Raji (cell line): Measurements from ENCODE around the gene PLCB1.

ENCODE experiments used
- POLR2A ChIP-seq: IDR thresholded peaks from 2 replicates; pipeline ENCODE4 v1.6.1; 2011; ENCODE audit warnings: low read depth, low read length, control low read depth; ENCODE audit not compliant: insufficient read depth

Gene PLCB1

DNA sequence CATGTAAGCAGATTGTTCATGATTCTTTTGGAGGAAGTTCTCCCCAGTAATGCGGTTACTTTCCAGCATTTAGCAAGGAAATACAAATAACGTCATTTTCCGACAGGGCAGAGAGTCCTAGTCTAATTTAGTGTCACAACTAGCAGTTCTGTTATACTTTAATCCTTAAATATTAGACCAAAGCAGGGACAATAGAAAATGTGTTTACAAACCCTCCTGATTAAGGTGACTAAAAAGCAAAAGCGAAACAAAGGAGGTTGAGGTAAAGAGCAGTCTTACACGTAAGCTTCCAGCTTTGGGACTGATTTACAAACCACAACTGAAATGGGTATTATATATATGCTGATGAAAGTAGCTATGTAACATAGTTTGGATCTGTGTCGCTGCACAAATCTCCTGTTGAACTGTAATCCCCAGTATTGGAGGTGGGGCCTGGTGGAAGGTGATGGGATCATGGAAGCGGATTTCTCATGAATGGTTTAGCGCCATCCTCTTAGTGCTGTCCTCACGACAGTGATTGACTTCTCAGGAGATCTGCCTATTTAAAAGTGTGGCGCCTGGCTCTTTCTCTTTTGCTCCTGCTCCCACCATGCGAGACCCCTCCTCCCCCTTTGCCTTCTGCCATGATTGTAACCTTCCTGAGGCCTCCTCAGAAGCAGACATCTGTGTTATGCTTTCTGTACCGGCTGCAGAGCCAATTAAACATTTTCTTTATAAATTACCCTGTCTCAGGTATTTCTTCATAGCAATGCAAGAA, 81.9 kb downstream of the PLCB1 start:
- TF ChIP-seq POLR2A, result no peak

DNA sequence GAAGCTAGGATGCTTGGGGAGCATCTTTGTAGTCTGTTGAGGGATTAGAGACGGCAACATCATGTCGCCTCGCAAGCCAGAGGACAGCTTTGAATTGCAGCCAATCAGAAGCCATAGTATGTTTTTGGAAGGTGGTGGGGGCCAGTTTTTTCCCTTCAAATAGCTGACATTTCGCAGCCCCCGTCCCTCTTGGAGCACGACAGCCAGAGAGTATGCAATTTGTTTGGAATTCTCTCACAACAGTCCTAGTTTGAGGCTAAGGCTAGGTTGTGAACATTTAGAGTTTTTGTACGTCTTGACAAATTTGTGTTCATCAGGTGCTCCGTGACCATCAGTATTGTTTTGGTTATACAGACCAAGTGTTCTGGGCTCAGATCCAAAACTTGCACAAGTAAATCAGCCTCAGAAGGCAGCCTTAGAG, 83.3 kb downstream of the PLCB1 start:
- no peak for TF ChIP-seq POLR2A

DNA sequence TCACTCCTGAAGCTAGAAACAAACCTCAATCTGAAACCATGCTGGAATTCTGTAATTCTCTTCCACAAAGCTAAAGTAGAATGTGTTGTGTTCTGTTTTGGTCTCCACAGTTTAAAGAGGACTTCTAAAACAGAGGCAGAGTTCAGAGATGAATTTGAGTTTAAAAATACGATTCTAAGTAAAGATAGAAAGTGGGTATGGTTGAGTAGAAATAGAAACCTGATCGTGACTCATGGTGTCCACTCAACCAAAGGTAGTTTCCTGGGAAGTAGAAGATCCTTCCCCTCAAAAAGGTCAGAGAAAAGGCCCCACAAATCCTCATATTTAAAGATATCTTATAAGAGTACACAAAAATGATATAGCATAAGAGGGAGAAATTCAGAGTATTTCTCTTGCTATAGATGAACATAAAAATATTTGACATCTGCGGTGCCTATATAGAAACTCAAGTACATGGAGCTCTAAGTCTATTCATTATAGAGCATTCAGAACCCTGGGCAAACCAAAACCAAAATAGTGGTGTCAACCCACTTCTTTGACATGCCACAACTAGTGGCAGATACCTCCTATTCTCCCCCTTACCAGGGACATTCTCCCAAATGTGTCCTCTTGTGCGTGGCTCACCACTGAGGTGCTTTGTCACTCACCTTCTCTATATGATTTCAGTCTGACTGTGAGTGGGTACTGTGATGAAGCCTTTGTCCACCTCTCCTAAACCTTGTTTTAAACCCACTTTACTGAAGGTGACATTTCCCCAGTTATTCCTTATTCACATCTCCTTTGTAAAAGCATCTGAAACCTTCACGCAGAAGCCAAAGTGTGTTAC, 84.5 kb downstream of the PLCB1 start:
- TF ChIP-seq POLR2A, result no peak

DNA sequence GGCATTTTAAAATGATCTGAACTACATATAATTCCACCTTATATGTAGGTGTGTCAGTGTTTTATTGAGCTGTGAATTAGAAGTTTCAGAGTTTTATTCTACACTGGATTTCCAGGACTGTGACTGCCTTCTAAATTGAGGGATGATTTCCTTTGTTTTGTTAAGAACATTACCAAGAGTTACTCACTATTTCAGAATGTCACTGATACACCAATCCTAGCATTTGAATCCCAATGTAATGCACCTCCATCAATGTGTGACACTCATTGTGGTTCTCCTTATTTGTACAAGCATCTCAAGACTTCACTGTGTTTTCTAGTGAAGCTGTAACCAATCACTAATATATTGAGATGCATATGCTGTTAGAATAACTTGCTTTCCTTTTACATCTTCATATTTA, 86.8 kb downstream of the PLCB1 start:
- no peak for TF ChIP-seq POLR2A

DNA sequence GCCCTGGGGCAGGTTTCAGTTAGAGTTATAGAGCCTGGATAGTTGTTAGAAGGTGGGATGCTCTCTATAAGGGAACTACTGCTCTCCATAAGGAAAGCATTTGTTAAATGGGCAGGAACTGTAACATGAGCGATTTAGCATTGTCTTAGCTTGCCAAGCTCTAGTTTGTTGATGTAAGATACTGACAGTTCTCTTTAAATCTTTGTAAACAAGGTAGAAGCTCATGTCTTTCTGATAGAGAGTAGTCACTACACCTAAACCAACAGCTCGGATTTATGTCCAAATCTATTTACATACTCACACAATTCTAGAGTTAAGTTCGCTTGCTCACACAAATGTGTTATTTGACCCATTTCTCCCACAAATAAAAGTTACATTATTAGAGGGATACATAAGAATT, 87.3 kb downstream of the PLCB1 start:
- no peak for TF ChIP-seq POLR2A

DNA sequence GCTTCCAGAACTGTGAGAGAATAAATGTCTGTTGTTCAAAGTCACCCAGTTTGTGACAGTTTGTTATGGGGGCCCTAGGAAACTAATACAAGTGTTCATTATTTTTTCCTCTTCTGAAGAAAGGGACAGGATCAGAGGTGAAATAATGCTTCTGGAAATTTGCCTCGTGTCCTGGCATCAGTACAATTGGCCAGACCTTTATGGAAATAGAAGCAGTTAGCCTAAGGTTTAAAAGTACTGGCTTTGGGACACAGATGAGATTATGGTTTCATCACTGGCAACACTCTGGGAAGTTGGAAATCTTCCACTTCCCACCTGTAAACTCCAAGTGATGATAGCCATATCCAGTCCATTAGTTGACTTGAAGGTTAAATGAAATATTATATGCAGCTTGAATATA, 88.7 kb downstream of the PLCB1 start:
- no peak for TF ChIP-seq POLR2A

DNA sequence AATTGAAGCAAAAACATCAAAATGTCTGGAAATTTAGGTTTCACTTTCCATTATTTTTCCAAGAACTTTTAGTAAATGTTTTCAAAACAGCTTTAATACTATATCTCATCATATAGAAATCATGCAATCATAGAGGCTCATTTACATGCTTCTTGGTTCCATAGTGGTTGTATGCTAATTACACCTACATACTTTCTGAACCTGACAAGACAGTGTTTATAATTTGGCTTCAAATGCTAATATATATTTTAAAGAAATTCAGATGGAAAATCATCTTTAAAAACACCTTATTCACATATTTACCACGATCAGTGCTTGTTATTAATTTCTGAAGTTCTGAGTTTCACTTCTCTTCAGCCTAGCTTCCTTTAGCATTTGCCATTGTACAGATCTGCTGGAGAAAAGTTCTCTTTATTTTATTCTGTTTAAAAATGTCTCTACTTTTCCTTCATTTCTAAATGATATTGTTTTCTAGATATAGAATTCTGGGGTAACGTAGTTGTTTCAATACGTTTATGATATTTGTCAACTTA, 89.9 kb downstream of the PLCB1 start:
- no peak for TF ChIP-seq POLR2A

DNA sequence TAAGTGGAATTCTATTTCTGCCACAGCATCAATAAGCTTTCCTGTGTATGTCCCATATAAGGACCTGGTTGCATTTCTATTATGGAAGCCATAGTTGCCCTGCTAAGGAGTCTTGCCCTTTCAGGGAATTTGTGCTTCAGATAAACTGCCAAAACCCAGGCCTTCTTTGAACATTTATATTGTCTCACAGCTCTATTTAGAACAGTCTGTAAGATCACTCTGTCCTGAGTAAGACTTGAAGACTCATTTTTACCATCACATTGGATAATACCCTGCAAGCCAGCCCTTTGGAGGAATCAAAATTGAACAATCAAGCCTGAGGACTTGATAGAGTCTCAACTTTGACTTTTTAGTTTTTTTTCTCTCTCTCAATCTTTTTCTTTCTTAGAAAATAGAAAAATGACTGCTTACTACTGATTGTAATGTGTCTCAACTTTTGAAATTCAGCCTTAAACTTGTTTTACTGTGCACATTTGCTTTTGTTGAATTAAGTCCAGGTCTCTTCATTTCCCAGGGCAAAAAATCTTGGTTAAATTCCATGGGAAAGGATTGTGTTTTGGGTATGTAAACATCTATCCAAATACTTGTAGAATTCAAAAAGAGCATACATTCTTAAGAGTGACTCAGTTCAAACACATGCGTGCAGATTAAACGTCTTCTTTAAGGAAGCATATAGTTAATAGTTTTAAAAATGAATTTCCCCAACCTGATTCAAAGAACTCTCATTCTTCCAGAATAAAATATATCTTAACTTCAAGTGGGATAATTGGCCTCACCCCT, 91.2 kb downstream of the PLCB1 start:
- TF ChIP-seq POLR2A, result no peak

DNA sequence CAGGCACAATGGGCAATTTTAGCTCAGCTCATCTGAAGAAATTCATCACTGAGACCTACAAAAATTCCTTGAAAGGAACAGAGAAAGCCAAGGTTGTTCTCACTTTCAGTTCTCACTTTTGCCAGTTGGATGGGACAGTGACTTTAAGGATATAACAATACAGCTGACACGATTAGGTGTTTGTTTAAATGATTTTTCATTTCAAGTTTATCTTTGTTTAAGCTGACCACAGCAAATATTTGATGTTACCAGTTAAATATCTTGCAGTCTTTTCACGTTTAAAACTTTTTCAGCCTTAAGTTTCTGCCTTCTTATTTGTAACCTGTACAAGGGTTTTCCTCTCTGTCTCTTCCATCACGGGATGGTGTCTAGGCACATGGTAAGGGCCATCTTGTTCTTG, 93.6 kb downstream of the PLCB1 start:
- no peak for TF ChIP-seq POLR2A

DNA sequence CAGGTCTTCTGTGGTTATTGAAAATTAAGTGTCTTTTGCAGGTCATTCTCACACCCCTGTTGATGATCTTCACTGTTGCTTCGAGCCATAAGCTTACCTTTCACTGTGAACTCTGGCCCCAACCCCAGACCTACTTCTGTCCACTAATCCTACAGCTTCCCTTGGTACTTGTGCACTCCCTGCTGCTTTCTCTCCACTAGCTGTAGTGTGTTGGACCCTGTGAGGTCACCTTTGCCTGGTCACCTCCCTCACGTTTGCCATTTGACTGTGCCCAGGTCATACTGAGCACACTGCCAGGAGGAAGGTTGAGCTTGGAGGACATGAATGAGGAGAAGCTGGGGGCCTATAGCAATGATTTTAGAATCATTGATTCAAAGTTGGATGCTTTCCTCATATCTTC, 94.0 kb downstream of the PLCB1 start:
- no peak for TF ChIP-seq POLR2A

DNA sequence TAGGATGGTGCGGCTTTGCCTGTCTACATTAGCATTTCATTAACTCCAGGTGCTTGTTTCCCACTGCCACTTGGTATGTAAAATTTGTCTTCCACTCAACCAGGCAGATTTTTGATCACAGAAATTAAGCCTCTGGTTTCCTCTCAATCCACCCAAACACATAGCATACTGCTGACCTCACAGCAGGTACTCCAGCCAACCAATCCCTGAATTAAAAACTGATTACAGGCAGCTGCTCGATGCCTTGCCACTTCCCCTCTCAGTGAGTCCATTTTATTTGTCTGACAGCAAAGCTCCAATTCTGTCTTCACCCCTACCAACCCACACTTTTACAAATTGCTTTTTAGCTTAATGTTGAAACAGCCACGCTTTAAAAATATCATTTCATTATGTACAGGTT, 95.2 kb downstream of the PLCB1 start:
- no peak for TF ChIP-seq POLR2A

DNA sequence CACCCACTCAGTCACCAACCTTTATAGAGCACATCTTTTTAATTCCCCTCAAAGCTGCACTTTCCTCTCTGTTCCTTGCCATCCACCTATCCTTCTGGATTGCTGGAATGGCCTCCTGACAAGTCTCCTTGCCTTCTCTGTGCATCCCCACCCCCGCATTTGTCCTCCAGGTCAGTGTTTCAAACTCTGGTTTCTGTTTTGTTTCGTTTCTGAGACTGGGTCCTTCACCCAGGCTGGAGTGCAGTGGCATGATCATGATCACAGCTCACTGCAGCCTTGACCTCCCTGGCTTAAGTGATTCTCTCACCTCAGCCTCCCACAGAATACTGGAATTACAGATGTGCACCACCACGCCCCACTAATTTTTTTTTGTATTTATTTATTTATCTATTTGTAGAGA, 96.2 kb downstream of the PLCB1 start:
- no peak for TF ChIP-seq POLR2A

DNA sequence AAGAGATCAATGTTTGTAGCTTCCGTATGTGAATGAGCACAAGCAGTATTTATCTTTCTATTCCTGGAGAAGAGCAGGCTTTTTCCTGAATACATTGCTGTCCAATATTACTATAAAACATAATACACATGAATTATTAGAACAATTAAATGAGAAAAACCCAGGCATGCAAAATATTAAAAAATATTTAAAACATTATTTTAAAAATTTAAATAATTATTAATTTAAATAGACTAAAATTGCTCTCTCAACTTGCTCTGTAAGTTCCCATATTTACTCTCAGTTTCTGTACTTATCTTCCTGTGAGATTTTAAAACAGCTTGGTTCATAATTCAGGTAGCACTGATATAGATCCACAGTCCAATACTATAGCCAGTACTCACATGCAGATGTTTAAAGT, 97.0 kb downstream of the PLCB1 start:
- no peak for TF ChIP-seq POLR2A

DNA sequence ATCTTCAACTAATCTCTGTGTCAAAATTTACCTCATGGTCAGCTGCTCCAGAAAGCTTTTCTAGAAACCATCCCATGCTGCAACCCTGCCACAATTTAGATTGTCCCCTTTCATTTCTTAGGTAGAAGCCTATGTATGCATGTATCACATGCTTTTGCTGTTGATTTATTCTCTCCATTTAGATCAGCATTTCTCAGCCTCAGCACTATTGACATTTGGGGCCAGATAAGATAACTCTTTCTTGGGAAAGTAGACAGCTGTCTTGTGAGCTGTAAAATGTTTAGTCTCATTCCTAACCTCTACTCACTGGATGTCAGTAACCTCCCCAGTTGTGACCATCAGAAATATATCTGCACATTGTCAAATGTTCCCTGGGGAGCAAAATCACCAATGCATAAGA, 99.0 kb downstream of the PLCB1 start:
- no peak for TF ChIP-seq POLR2A

DNA sequence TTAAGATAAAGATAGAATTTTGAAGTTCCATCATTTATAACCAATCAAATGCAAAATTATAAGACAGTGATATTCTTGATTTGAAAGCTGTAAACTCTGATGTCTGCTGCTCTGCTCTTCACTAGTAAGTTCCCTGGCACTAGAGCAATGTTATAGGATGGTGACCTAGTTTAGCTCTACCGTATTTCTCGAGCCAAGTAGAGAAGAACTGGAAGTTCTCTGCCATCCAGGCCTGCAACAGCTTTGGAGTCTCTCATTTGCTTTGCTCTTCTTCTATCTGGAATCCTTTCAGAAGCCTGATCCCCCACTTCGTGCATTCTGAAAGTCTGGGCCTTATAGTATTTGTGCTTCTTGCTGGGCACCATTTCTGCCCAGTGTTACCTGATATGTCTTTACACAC, 100.3 kb downstream of the PLCB1 start:
- no peak for TF ChIP-seq POLR2A
